ENCODE measurements around the gene FBXO2. TPM values are rescaled to one million over a fixed set of nuclear protein-coding genes. Genes with fewer than 3 reads are reported as not detected.

The FBXO2 gene
- not detected in 2 replicates for total RNA-seq (2013; cell fraction: nucleolus; rRNA removed)
- total RNA-seq (2014; rRNA removed) (0.06 and 0.11 TPM in 2 replicates), total RNA-seq (2014; rRNA removed; fragmentation: Illumina TruSeq; extraction: Trizol) (not detected in 2 replicates), total RNA-seq (2021) (0.32 and 0.41 TPM in 2 replicates), polyA plus RNA-seq (2011; rRNA removed) (0.15 and 0.17 TPM in 2 replicates), polyA plus RNA-seq (2014; fragmentation: Illumina TruSeq; extraction: Trizol) (0.10 TPM in 1 of 2 replicates, not detected in the other), polyA plus RNA-seq (2014; fragmentation: Nextera tagmentation; extraction: Ambion mirVana) (under 1 TPM in 1 of 2 experiments, not detected in 1; 0.07 TPM), polyA plus RNA-seq (2014; rRNA removed) (0.22 and 0.56 TPM in 2 replicates), polyA plus RNA-seq (2016; fragmentation: Nextera tagmentation; extraction: Ambion mirVana) (under 1 TPM in 1 of 2 experiments, not detected in 1; 0.24 TPM), polyA minus RNA-seq (2011; rRNA and poly(A)+ RNA removed) (0.15 and 0.57 TPM in 2 replicates), Bru-seq, nascent RNA (percentile 23 among the genes with signal in this experiment), BruChase-seq, experiment 1, labeled RNA remaining after a 6-hour chase (percentile 24 among the genes with signal in this experiment), BruChase-seq, experiment 2, labeled RNA remaining after a 2-hour chase (percentile 24 among the genes with signal in this experiment)
- polyA plus RNA-seq (2011; ENCODE audit: low read depth) = 0.29 TPM
- 0.15 and 0.22 TPM in 2 replicates for polyA plus RNA-seq (2011; cell fraction: cytosol; rRNA removed)
- polyA plus RNA-seq (2011; cell fraction: nucleus; rRNA removed) = 0.30 and 0.38 TPM in 2 replicates
- polyA plus RNA-seq (2012) = 0.49 and 0.93 TPM in 2 replicates
- polyA minus RNA-seq (2011; cell fraction: cytosol; rRNA and poly(A)+ RNA removed) = not detected in 2 replicates
- polyA minus RNA-seq (2011; cell fraction: nucleus; rRNA and poly(A)+ RNA removed) = not detected in 2 replicates
- long read RNA-seq, experiment 1 = 0 reads
- long read RNA-seq, experiment 2 = 0 reads

- H3K9me3 ChIP-seq (replicated peaks; ENCODE audit: control insufficient read depth, insufficient read depth, low read length) = no peaks in the 10 kb centered on the region
- H3K4me3 ChIP-seq = peak within 1 kb of the TSS; percentile 80
- peak within 1 kb of the TSS; percentile 77 for H2AFZ ChIP-seq (ENCODE audit: control insufficient read depth, low read depth, low read length)
- H3K79me2 ChIP-seq (ENCODE audit: control insufficient read depth, insufficient read depth, low read length) = no peaks in the 10 kb centered on the region
- POLR2A ChIA-PET = interaction anchor here (0.9 kb wide), 1 partner anchor 9 kb away, joined by 3 read pairs; the partner anchor contains the start of gene FBXO6
- no peak within 1 kb of the TSS for H3K27ac ChIP-seq (ENCODE audit: control insufficient read depth, insufficient read depth)
- no peaks in the 10 kb centered on the region; a peak in 2 of 4 replicates for H3K27me3 ChIP-seq (replicated peaks in 1 of 2; ENCODE audit: control insufficient read depth in 2 of 2, insufficient read depth in 2 of 2, low read length in 1 of 2)
- 15% methylated on average over 46 of the region's 94 CpGs for WGBS (ENCODE audit: insufficient coverage, insufficient replicate concordance, low lambda C conversion rate, missing lambda C conversion rate)
- DNase-seq (ENCODE audit: low read depth, low spot score) (no peak), ATAC-seq (peak; percentile 83), FAIRE-seq (no peak)
- RAD21 ChIA-PET (ENCODE audit: unreplicated experiment) = interaction anchor here (0.6 to 2.0 kb wide), 4 partner anchors 10 to 617 kb away, joined by 3 to 9 read pairs (median 6); partner anchors contain the start of gene FBXO6
- no TSS peak for BruUV-seq (replicated peaks)
- peak within 1 kb of the TSS; percentile 88 for H3K4me2 ChIP-seq (ENCODE audit: control insufficient read depth, insufficient read depth)
- in situ Hi-C loops (cut with MboI) = no loop called here
- CTCF ChIA-PET = interaction anchor here (1.1 to 2.2 kb wide), 2 partner anchors 11 to 65 kb away, joined by 3 to 10 read pairs; no protein-coding TSS in a partner anchor
- intact Hi-C loops (cut with micrococcal nuclease; ENCODE audit: unreplicated experiment) = no loop called here
- H3K4me1 ChIP-seq (ENCODE audit: control insufficient read depth, insufficient read depth, low read length) = peaks cover 5% of the 10 kb centered on the region
- peak within 1 kb of the TSS; percentile 60 for H3K9ac ChIP-seq (ENCODE audit: control insufficient read depth, insufficient read depth, low read length)
- H4K20me1 ChIP-seq (ENCODE audit: control insufficient read depth, insufficient read depth) = no peaks in the 10 kb centered on the region
- TF ChIP-seq POLR2A (IDR thresholded peaks at IDR 0.05; ENCODE audit: low read depth, low read length) (peak; percentile 47; the same call in 1 of the 2 replicates), CHD2 (IDR thresholded peaks at IDR 0.05; ENCODE audit: borderline replicate concordance, low read depth, low read length) (0 out of 2 replicates have a peak, but pooled peaks have one; percentile 49), TBL1XR1 (IDR thresholded peaks at IDR 0.05; ENCODE audit: low read depth, low read length) (no peak), IKZF1 (conservative IDR thresholded peaks at IDR 0.05) (peak; percentile 17; the same call in 1 of the 2 replicates)
- H3K36me3 ChIP-seq (ENCODE audit: control insufficient read depth in 2 of 2, insufficient read depth in 2 of 2, low read length in 1 of 2) = peaks cover 0 to 5% of the 10 kb centered on the region in 2 experiments; a peak in 1 of 4 replicates
- SMC1A ChIA-PET (ENCODE audit: uncharacterized antibody, unreplicated experiment) = interaction anchor here (1.2 kb wide), 1 partner anchor 56 kb away, joined by 4 read pairs; no protein-coding TSS in a partner anchor
Observed at GRCh38 chr1:11654137-11654938, at the start of gene FBXO2, which contains the start of gene FBXO44. Gene FBXO2, minus strand, starts transcription at chr1:11654429. Its CDS starts 89 bp downstream, at chr1:11654340. Gene FBXO44, plus strand, starts transcription at chr1:11654877. Its CDS starts 959 bp downstream, at chr1:11655836.

All from GM12878 (cell line).